SK-N-SH (cell line): Measurements from ENCODE around the gene CCR5AS.

Source experiments
- ZBTB33 ChIP-seq: IDR thresholded peaks from 2 replicates; pipeline ENCODE4 v1.4.0; 2012; ENCODE audit warnings: low read depth, borderline replicate concordance
- TF ChIP-seq, protein P1 (sequence below): fragments of 200-600 bp; sonication (generic); IDR thresholded peaks from 2 replicates; pipeline ENCODE4 v1.6.1; 2017; ENCODE audit warnings: antibody characterized with exemption, mild to moderate bottlenecking, moderate library complexity

GRCh38 chr3:46368569-46368968 is 38.3 kb downstream of the CCR5AS start:
- no peak for TF ChIP-seq ZBTB33
- TF ChIP-seq, protein P1, sequence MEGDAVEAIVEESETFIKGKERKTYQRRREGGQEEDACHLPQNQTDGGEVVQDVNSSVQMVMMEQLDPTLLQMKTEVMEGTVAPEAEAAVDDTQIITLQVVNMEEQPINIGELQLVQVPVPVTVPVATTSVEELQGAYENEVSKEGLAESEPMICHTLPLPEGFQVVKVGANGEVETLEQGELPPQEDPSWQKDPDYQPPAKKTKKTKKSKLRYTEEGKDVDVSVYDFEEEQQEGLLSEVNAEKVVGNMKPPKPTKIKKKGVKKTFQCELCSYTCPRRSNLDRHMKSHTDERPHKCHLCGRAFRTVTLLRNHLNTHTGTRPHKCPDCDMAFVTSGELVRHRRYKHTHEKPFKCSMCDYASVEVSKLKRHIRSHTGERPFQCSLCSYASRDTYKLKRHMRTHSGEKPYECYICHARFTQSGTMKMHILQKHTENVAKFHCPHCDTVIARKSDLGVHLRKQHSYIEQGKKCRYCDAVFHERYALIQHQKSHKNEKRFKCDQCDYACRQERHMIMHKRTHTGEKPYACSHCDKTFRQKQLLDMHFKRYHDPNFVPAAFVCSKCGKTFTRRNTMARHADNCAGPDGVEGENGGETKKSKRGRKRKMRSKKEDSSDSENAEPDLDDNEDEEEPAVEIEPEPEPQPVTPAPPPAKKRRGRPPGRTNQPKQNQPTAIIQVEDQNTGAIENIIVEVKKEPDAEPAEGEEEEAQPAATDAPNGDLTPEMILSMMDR = no peak
